ENCODE data around the gene ST6GALNAC3. TPM values are rescaled to one million over a fixed set of nuclear protein-coding genes. Genes with fewer than 3 reads are reported as not detected.
A peak's percentile ranks its signal among the peaks of the same experiment; 100 is the strongest.

Gene ST6GALNAC3
- total RNA-seq, 1 donor from 2014 or later = 7.3 TPM

DNA sequence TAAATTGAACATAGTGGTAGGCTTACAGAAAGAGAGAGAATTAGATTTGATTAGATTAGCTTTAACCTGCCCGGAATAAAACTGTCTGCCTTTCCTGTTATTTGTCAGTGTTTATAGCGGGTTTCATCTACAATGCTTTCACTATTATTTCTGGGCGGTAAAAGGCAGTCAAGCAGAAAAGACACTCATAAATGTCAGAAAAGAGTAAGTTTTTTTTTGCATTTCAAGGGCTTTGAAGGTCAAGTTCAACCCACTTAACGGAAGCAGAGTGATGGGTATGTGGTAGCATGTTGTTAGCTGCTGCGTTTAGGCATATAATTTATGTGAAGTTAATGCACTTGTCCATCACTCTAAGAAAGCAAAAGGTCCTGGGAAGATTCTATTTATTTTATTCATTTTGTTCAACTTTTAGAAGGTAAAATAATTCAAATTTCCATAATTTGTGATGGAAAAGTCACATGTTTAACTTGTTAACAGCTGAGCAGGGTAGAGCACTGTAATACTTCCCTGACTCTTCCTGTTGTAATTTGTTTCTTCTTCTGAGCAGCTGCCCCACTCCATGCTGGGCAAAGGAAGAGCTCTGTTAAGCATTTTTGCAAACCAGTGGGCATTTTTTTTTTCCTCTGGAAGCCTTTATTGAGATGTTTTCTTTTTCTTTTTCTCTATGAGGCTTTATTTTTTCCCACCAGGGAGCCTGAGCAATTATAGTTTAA lies 220.1 kb downstream of the ST6GALNAC3 start:
- H3K4me1 Mint-ChIP-seq (ENCODE audit: unreplicated experiment) = peaks cover 36% of the 10 kb centered on the region
- TF ChIP-seq, protein P1, sequence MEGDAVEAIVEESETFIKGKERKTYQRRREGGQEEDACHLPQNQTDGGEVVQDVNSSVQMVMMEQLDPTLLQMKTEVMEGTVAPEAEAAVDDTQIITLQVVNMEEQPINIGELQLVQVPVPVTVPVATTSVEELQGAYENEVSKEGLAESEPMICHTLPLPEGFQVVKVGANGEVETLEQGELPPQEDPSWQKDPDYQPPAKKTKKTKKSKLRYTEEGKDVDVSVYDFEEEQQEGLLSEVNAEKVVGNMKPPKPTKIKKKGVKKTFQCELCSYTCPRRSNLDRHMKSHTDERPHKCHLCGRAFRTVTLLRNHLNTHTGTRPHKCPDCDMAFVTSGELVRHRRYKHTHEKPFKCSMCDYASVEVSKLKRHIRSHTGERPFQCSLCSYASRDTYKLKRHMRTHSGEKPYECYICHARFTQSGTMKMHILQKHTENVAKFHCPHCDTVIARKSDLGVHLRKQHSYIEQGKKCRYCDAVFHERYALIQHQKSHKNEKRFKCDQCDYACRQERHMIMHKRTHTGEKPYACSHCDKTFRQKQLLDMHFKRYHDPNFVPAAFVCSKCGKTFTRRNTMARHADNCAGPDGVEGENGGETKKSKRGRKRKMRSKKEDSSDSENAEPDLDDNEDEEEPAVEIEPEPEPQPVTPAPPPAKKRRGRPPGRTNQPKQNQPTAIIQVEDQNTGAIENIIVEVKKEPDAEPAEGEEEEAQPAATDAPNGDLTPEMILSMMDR (IDR thresholded peaks at IDR 0.05) = no peak
- H3K27ac Mint-ChIP-seq (ENCODE audit: unreplicated experiment) = no peak overlapping the region
- no peaks in the 10 kb centered on the region for H3K36me3 Mint-ChIP-seq (ENCODE audit: unreplicated experiment)
- DNase-seq (ENCODE audit: extremely low spot score, unreplicated experiment) = no peak
- no peaks in the 10 kb centered on the region for H3K27me3 Mint-ChIP-seq (ENCODE audit: unreplicated experiment)
- no peaks in the 10 kb centered on the region for H3K9me3 Mint-ChIP-seq (ENCODE audit: unreplicated experiment)
- H3K4me3 Mint-ChIP-seq (ENCODE audit: unreplicated experiment) = peak overlapping the region; percentile 23

DNA sequence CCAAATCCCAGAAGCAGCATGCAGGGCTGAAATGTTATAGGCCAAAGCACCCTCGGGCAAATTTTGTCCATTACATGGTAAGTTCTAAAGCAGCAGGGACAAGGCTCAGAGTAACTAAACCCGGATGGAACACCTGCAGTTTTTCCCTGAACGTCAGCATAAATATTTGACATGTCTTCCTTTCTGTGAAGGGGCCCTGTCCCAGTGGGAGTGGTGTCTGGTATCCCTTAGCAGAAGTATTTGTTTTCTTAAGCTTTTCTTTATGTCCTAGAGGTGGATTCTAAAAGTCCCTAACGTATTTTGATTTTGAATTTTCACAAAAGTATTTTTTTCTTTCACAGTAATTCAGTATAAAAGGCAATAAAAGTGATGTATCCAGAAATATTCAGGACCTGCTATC lies 223.9 kb downstream of the ST6GALNAC3 start:
- Mint-ChIP-seq H3K27ac (ENCODE audit: unreplicated experiment) (peak overlapping the region; percentile 51), H3K27me3 (ENCODE audit: unreplicated experiment) (no peaks in the 10 kb centered on the region), H3K4me1 (ENCODE audit: unreplicated experiment) (peaks cover 38% of the 10 kb centered on the region), H3K4me3 (ENCODE audit: unreplicated experiment) (no peak overlapping the region), H3K9me3 (ENCODE audit: unreplicated experiment) (no peaks in the 10 kb centered on the region), H3K36me3 (ENCODE audit: unreplicated experiment) (no peaks in the 10 kb centered on the region)
- TF ChIP-seq, protein P1 (IDR thresholded peaks at IDR 0.05) = no peak
- no peak for DNase-seq (ENCODE audit: extremely low spot score, unreplicated experiment)

DNA sequence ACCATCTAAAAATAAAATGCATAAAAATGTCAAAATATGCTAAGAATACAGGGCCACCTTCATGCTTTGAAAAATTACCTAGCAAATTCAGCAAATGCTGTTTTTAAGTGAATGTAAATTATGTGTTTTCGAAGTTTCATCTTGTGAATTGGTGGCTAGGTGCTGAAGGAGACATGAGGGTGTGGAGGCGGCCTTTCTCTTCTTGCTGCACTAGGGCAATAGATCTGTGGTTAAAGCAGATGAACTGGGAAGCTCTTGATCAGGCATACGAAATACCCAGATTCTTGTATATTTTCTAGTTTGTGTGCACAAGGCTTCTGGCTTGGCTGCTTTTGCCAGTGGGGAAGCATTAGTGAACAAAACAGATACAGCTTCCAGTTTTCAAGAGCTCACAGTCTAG lies 224.5 kb downstream of the ST6GALNAC3 start:
- Mint-ChIP-seq H3K27ac (ENCODE audit: unreplicated experiment) (no peak overlapping the region), H3K27me3 (ENCODE audit: unreplicated experiment) (no peaks in the 10 kb centered on the region), H3K9me3 (ENCODE audit: unreplicated experiment) (no peaks in the 10 kb centered on the region), H3K36me3 (ENCODE audit: unreplicated experiment) (no peaks in the 10 kb centered on the region), H3K4me1 (ENCODE audit: unreplicated experiment) (peaks cover 38% of the 10 kb centered on the region), H3K4me3 (ENCODE audit: unreplicated experiment) (no peak overlapping the region)
- DNase-seq (ENCODE audit: extremely low spot score, unreplicated experiment) = no peak
- TF ChIP-seq, protein P1 (IDR thresholded peaks at IDR 0.05) = no peak

DNA sequence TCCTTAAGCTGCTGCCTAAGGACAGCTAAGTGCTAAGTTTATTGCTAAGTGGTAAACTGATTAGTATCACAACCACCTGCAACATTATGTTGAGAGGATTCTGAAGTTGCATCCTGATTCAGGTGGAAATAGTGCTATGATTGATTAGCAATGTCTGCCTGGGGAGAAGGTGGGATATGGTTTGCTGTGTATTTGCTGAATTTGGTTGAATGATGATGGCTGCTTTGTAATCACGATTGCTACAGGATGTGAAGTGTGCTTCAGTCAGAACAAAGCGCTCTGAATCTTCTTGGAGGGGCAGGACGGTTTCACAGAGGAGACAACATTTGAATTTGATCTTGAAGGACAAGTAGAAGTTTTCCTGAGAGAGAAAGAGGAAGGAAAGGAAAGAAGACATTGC lies 226.0 kb downstream of the ST6GALNAC3 start:
- H3K4me1 Mint-ChIP-seq (ENCODE audit: unreplicated experiment) = peaks cover 25% of the 10 kb centered on the region
- no peak for DNase-seq (ENCODE audit: extremely low spot score, unreplicated experiment)
- H3K27ac Mint-ChIP-seq (ENCODE audit: unreplicated experiment) = no peak overlapping the region
- no peaks in the 10 kb centered on the region for H3K27me3 Mint-ChIP-seq (ENCODE audit: unreplicated experiment)
- no peaks in the 10 kb centered on the region for H3K9me3 Mint-ChIP-seq (ENCODE audit: unreplicated experiment)
- H3K4me3 Mint-ChIP-seq (ENCODE audit: unreplicated experiment) = no peak overlapping the region
- no peaks in the 10 kb centered on the region for H3K36me3 Mint-ChIP-seq (ENCODE audit: unreplicated experiment)
- TF ChIP-seq, protein P1 (IDR thresholded peaks at IDR 0.05) = no peak

DNA sequence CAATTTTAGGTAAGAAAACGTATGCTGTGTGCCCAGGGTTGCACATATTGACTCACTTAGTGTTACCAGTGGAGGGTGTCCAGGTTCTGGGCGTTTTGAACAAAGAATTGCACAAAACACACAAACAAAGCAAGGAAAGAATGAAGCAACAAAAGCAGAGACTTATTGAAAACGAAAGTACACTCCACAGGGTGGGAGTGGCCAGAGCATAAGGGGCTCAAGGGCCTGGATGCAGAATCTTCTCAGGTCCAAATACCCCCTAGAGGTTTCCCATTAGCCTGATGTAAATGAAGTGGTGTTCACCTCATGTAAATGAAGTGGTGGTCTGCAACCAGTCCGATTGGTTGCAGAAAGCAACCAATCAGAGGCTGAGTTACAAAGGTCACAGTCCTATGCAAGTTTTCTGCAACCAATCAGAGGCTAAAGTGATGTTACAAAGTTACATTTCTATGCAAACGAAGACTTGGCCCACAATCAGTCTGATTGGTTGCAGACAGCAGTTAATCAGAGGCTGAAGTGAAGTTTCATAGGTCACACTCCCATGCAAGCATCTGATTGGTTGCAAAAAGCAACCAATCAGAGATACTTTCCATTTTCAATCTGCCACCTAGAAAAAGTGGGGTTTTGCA lies 228.3 kb downstream of the ST6GALNAC3 start:
- H3K4me3 Mint-ChIP-seq (ENCODE audit: unreplicated experiment) = no peak overlapping the region
- peaks cover 20% of the 10 kb centered on the region for H3K4me1 Mint-ChIP-seq (ENCODE audit: unreplicated experiment)
- DNase-seq (ENCODE audit: extremely low spot score, unreplicated experiment) = no peak
- no peaks in the 10 kb centered on the region for H3K9me3 Mint-ChIP-seq (ENCODE audit: unreplicated experiment)
- H3K27ac Mint-ChIP-seq (ENCODE audit: unreplicated experiment) = no peak overlapping the region
- no peaks in the 10 kb centered on the region for H3K27me3 Mint-ChIP-seq (ENCODE audit: unreplicated experiment)
- H3K36me3 Mint-ChIP-seq (ENCODE audit: unreplicated experiment) = no peaks in the 10 kb centered on the region
- TF ChIP-seq, protein P1 (IDR thresholded peaks at IDR 0.05) = no peak
